Measurements from ENCODE around the gene S1PR3.

DNA sequence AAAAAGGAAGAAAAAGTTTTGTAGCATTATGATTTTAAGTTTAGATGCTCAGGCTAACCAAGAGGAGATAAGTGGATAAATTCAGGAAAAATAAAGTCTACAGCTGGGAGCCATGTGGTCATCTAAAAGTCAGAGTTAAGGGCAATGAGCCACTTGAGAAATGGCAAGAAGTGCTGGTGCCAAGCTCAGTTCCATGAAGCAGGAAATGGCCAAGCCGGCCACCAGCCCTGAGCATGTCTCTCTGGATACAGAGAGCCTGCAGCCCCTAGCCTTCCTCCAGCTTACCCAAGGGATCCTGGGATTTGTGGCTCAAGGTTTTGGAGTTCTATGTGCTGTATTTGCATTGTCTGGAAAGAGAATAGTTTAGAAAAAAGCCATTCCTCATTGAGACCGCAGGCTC, 12.2 kb upstream of the S1PR3 start:
- no peak for TF ChIP-seq CTCF (IDR thresholded peaks at IDR 0.05; ENCODE audit: low read depth, low read length, poor library complexity, severe bottlenecking)
- TF ChIP-seq EZH2phosphoT487 (IDR thresholded peaks at IDR 0.05; ENCODE audit: borderline replicate concordance, low read length): no peak
